ENCODE measurements around the gene SFXN5.

Gene SFXN5

DNA sequence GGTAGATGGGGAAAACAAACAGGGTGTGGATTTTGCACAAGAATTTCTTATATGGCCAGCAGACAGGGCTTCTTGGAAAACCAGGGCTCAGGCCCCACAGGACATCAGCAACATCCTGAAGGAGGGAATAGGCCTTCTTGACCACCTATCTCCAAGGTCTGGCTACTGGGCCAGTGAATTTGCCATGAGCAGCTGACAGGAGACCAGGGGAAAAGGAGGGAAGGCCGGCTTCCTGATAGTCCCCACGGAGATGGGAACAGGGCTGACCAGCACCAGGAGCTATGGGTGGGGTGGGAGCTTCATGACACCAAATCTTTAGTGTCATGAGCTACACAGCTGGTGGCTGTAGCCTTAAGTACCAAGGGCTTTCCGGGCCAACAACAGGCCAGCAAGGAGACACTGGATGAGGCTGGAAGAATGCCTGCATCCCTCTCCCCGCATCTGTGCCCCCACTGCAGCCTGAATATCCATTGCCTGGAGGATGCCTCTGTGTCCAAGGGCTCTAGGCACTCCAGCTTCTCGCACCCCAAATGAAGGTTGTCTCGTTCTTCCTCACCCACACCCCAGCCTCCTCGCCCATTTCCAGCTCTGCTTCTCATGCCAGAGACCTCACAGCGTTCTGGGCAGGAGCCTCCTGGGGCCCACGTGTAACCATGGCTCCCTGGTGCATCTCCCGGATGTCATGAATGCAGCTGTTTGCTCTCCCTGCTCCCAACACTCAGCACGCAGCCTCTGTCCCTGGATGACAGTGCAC is 79.4 kb downstream of the SFXN5 start:
- no peak for DNase-seq

DNA sequence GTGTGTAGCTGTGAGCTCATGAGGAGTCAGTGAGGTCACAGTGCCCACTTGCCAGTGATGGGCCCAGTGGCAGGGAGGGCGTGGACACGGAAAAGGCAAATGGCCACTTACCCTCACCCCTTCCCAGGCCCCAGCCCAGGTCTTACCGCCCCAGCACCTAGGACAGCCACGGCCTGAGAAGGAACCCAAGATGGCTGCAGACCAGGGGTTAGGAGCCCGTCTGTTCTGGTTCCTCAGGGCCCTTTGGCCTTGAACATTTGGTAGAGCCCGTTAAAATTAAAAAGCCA is 80.1 kb downstream of the SFXN5 start:
- no peak for DNase-seq

DNA sequence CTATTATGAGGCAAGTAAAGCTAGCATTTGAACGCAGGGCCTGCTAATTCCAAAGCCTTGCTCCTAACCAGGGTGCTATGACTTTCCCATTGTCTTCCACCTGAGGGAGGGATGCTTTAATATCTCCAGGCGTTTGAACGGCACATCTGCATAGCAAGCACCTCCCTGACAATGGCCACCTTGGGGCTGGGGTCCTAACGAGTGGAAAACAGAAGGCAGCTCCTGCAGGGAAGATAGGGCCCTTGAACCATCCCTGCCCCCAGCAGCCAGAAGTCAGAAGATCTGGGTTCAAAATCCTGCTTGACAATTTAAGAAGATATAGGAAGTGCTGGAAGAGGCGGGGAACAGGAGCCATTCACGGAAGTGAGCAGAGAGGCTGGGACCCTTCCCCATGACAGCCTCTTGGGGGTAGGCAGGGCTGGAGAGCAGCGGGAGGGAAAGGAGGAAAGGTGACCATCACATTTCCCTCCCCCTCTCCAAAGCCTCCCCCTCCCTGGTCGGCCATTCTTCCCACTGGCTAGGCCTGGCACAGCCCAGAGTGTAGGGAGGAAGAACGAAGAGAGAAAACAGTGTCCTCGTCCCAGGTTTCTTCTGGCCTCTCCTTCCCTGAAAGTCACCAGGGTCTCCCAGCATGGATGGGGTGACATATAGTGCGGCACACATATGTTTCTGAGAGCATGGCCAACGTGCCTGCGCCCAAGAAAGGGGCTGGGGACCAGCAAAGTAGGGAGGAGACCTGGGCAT is 80.6 kb downstream of the SFXN5 start:
- no peak for DNase-seq

DNA sequence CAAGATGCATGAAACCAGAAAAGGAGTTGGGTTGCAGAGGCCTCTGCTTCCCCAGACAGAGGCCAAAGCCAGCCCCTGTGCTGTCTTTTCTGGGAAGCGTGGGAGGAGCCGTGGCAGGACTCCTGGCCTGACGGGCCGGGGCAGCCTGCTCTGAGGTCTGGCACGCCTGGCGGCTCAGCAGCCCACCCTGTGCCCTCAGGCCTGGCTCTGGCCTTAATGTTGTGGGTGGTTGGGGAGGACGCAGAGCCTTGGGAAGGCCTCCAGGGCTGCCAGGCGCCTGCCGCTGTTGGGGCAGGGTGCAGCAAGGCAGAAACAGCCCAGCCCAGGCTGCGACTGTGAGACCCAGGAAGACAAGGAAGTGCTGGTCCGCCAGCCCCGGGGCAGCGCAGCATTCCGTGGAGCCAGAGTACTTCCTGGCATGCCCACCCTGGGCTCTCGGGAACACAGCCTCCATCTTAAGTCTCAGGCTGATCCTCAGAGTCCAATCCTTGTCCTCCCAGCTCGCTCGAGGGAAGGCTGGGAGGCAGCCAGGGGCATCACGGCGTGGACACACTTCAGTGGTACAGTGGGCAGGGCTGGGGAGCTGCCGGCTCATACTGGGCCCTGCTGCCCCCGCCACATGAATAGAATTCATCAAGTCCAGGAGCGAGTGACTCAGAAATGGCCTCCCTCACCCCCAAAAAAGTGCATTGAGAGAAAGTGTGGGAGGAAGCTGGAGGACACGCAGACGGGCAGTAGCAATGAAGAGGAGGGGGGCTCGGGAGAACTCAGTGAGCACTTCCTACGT is 81.5 kb downstream of the SFXN5 start:
- DNase-seq, result no peak

DNA sequence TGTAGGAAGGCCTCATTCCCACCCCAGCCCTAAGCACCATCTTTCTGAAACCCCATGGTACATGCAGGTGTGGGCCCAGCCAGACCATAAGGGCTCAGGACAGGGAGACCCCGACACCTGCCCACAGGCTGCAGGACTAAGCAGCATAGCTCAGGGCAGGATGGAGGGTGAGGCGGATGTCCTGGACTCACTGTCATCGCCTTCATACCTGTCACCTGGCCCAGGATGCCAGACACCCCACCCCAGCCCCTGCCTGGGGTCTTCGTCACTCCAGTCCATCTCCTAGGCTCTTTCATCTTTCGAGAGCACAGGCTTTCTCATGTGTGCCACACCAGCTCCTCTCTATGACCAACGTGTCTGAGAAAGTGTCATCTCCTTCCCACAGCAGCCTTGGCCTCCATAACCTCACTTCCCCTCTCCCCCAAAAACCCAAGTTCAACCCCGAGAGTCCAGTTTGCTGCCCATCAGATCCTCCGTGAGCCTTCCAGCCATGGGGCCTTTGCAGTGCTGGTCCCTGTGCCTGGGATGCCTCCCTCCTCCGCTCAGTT is 82.7 kb downstream of the SFXN5 start:
- no peak for DNase-seq

DNA sequence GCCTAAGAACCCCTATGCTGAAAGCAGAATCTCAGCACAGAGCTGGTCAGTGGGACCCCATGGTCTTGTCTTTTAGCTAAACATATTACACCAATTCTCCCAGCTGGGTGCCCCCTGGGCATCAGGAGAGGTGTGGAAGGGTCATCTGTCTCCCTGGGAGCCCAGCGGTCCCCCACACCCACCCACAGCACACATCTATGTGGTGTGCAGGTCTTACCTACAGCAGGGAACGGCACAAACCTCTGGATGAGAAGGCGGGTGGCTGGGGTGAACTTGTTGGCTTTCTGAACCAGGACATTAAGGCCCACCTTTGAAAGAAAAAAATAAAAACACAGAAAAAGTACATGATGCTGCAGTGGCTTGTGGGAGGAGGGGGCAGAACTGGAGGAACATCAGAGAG is 83.5 kb downstream of the SFXN5 start:
- no peak for DNase-seq

DNA sequence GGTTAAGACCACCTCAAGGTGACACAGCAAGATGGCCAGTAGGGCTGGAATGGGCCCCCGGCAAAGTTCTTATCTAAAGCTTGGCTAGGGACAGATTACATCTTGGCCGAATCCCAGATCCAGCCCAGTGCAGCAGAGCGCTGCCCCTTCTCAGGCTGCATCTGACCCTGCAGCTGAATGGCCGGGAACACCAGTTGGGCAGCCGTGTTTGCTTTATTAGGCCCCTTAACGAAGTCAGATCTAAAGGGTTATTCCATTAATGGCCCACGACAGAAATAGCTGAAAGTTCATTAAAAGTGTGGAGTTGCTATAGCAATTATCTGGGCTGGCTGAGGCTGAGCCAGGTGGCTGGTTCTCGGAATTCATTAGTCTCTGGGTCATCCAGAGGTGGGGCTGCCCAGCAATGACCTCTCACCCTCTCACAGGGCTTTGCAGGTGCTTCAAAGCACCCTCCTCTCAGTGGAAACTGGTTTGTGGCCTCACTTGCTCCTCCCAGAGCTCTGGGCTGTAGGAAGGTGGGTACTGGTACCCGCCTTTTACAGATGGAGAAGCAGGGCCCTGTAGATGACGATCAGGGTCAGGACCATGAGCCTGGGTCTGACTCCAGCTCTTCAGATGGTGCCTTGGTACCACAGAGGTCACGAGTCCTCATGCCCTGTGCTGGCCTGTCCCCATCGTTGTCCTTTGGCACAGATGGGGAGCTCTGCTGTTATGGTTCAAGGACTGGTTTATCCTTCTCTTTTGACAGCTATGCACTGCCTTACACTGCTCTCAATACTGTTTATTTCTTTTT is 85.4 kb downstream of the SFXN5 start:
- no peak for DNase-seq

DNA sequence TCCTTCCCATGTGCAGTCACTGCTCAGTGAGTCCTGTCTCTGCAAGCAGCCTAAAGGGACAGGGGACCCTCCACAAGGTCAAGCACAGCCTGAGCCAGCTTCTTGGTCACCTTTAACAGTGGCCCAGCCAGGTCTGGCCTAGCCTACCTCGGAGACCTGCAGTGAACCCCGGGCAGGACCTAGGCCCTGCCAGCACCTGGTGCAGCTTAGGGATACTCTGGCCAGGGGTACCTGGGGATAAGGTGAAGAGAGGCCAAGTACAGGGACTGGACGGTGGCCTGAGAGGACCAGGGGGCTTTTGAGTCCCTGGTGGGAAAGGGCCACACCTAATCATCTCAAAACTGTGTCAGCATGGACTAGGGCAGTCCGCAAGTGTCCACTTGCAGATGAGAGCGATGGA is 86.4 kb downstream of the SFXN5 start:
- DNase-seq, result no peak

DNA sequence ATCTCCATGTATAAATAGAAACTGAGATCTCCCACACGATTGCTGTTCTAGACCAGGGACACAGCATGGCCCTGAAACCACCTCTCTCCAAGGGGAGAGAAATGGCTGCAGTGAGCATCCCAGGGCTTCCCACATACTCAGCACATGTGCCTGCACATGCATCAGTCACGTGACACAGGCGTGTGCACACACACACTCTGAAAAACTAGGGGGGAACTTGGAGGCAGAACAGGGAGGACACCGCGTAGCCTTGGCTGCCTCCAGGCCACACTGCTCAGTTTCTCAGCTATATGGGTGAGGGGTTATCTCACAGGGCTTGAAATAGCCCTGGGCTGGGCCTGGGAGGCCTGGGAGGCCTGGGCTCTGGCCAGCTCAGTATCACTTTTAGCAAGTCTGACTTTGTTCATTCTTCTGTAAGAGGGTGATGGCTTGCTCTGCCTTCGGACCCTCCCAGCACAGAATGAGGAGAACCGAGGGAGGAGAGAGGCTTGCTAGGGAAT is 87.3 kb downstream of the SFXN5 start:
- peak; percentile 55 for DNase-seq

DNA sequence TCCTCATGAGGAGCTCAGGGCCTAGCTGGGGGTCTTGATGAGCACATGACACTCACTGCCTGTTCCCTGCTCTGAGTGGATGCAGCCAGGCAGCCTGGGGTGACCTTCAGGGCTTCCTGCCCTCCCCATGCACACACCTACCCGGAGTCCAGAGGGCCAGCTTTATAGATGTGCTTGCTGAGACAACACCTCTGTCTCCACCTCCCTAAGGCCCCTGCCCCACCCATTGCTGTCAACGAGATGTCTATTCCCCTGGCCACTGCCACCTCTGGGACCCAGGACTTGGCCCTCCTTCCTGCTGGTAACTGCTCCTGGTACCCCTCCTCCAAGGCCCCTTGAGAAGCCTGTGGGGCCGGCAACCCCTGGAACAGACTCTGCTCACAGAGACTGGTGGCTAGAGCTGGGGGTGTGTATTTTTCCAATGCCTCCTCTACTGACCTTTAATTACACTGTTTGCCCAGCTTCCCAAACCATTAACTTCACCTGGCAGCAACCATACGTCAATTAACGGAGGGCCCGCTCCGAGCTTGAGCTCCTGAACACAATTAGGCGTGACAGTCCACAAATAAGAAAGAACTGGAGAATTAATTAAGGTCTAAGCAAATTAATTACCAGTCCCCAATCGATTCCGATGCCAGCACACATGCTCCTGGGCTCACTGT is 87.9 kb downstream of the SFXN5 start:
- DNase-seq, result peak; percentile 55

DNA sequence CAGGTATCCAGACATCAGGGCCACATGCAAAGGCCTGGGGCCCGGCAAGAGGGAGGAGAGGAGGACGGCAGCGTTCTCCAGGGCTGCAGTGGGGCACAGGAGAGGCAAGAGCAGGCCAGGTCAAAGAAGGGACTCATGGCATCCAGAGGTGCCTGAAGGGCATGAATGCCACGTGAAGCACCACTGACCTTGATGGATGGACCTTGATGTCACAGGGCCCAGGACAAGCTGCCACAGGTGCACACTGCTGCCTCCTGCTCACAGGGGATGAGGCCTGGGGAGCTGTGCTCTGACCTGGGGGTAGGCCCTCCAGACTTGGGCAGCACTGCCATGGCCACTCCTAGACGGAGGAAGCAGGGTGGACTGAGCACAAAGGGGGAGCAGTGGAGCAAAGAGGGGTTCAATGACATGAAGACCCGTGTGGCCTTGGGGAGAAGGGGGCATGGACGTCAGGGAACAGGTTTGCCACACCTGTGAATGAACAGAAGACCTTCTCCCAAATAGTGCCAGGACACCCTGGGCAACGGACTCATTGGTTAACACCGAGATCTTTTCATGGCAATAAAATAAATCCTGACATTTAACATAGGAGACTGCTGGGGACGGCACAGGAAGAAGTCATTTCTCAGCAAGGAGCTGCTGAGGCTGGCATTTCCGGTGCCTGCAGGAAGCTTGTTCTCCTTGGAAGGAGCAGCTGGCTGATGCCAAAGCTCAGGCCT is 88.6 kb downstream of the SFXN5 start:
- no peak for DNase-seq

DNA sequence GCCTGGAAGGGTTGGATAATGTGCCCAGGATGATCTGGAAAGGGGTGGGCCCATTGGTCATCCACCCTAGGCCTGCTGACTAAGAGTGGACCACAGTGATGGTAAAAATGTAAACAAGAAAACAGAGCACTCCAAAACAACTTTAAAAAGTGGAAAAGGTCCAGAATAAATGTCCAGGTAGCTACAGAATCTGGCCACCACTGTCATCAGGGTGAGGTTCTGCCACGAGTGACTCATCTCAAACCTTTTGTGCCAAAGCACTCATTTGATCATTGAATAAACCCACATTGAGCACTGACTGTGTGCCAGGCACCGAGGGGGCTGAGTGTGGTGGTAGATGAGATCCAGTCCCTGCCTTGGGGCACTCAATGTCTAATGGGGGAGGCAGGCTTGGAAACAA is 89.3 kb downstream of the SFXN5 start:
- no peak for DNase-seq

DNA sequence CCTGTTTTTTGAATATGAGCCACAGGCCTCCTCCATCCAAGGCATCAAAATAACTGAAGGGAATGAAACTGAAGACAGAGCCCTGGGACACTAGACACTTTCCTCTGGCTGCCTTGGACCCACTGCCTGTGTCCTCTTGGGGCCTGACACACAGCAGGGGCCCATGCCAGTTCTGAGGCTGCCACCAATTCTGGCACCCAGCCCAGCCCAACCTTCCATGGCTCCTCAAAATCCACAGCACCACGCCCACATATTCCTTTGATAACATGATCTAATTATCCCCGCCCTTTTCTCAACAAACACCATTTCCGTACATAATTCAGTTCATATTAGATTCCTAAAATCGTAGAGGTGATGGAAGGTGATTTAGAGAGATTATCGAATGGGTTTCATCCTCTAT is 90.0 kb downstream of the SFXN5 start:
- DNase-seq, result no peak

DNA sequence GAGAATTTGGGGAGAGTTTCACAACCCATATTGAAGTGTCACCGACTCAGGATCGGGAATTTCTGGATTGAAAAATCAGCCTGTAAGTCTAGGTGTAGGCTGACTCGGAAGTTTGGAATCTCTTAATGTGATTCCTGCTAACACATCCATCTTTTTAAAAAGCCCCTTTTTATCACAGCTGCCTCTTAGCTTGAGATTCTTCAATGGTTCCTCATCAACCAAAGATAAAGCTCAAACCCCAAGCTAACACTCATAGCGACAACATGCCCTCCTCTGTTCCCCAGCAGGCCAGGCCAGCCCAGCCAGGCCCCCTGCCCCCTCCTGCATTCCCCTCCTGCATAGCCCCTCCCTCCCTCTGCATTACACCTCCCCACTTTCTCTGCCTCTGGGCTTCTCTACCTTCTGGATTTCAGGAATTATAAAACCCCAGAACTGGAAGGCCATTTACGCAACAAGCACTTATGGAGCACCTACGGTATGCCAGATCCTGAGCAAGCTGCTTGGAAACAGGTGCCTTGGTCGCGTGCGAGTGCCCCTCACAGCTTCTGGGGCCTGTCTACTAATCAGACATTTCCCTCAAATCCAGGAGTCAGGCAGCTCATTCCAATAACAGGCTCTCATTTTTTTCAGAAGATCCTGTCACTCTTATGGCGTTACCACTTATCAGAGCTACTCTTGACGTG is 90.8 kb downstream of the SFXN5 start:
- no peak for DNase-seq

DNA sequence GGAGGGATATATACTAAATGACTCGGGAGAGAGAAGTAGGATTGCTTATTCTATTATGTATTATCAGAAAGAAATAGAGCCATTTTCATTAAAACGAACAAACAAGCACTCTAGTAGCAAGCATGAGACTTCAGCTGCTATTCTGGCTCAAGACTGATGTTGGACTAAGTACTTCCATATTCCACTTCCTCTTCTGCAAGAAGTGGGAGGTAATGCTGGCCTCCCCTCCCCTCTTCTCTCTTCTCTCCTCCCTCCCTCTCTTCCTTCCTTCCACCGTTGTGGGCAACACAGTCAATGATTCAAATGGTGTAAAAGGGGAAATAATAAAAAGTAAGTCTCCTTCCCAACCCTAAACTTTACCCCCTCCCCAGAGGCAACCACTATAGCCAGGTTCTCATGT is 91.6 kb downstream of the SFXN5 start:
- DNase-seq, result no peak

DNA sequence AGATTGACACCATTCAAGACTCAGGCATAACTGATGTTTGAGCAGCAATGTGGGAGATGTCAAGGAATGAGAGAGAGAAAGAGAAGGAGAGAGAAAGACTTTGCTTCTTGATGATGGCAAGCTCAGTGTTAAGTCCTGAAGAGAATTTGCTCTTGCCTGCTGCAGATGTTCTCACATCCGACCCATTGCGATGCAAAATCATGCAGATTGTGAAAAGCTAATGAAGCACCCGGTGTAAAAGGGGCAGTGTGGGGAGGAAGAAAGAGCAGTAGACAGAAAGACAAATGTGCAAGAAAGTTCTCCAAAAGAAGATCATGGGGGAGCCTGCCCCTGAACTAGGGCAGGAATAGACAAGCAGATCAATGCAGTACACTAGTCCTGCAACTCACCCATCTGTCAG is 96.5 kb downstream of the SFXN5 start:
- no peak for DNase-seq

DNA sequence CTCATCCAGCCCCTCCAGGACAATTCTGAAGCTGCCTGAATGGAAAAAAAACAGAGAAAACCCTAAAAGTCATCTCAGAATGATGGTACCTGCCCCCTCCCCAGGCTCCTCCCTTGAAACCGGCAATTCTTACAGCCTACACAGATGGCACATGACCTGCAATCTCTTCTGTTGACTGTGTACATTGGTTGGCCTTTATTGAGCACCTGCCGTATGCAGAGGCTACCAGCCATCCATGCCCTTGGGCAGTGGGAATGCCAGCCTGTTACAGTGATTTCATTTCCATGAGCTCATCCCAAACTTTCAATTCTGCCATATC is 97.1 kb downstream of the SFXN5 start:
- DNase-seq, result no peak

DNA sequence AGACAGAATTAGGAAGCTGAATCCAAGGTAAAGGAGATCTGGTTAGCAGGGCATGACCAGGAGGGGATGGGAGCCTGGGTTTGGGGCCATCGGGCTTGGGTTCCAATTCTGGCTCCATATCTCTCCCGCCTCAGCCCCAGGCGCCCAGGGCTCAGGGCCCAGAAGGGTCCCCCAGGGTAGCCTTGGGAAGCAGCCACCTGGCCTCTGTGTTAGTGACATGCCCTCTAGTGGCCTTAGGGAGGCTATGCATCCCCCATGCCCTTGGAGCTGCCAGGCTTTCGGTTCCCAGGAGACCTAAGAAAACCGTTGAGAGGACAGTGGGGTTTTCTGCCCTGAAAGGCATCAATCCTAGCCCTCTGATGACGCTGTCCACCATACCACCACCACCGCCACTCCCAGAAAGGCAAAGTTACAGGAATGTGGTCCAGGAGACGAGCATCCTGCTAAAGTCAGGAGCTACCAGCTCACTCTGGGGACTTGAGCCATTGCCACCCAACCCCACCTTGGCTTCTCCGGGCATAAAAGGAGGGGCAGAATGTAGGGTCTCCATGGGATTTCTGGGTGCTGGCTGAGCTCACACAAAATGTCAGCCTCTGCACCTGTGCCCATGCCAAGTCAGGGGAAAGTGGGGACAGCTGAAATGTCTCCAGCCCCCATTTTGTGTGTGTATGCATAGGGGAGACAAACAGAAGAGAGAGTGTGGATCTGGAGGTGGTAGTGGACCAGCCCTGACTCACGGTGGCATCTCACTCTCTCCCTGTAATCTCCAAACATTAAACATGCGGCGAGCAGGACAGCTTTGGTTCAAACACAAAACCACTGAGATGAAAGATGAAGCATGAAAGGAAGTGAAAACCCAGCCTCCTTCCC is 97.7 kb downstream of the SFXN5 start:
- no peak for DNase-seq

DNA sequence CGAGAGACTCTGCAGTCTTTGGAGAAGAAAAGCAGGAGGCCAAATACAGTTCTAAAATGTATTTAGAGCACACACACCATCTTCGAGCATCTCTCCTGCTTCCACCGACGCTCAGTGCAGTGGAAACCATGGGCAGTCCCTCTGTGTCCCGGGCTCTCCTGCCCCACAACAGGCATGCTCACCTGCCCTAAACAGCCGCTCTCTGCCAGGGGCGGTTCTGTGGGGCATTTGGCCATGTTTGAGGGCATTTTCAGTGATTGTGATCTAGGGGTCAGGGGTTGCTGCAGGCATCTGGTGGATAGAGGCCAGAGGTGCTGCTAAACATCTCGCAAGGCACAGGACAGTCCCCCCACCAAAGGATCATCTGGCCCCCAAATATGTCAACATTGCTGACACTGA is 98.4 kb downstream of the SFXN5 start:
- no peak for DNase-seq
